Measurements from ENCODE around the gene NUP160. TPM values are rescaled to one million over a fixed set of nuclear protein-coding genes. Genes with fewer than 3 reads are reported as not detected.

The NUP160 gene
- total and polyA plus RNA-seq, 2 of the 4 experiments (the other 2 are of a cell fraction): 12.5 to 35.0 TPM

DNA sequence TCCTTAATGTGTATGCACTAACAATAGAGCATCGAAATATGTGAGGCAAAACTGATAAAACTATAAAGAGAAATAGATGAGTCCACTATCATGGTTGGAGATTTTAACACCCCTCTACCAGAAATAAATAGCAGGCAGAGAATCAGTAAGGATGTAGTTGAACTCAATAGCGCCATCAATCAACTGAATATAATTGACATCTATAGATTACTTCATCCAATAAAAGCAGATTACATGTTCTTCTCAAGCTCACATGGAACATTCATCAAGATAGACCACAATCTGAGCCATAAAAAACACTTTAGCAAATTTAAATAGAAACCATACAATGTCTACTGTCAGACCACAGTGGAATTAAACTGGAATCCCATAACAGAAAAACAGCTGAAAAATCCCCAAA, 46.9 kb upstream of the NUP160 start:
- ATAC-seq (ENCODE audit: low read depth) (no peak), DNase-seq (no peak)
- BruUV-seq (replicated peaks): no TSS peak
- Histone ChIP-seq H3K56ac (ENCODE audit: extremely low read depth, insufficient read depth, low read length) (no peak overlapping the region), H3K4me3 (ENCODE audit: insufficient read depth, low read depth, low read length) (no peak overlapping the region), H2BK5ac (ENCODE audit: low read depth, low read length, poor library complexity, severe bottlenecking) (no peak overlapping the region), H2BK15ac (ENCODE audit: low read depth, low read length) (no peak overlapping the region), H3K27ac (ENCODE audit: insufficient read depth, low read length) (no peak overlapping the region), H3K27me3 (ENCODE audit: control insufficient read depth, insufficient read depth, low read length) (no peaks in the 10 kb centered on the region), H2AK9ac (replicated peaks; ENCODE audit: low read depth, low read length, poor library complexity) (no peak overlapping the region), H3K14ac (replicated peaks; ENCODE audit: low read depth, low read length) (no peak overlapping the region), H4K8ac (ENCODE audit: low read depth in 2 of 2, low read length in 2 of 2) (no peak overlapping the region), H2BK20ac (ENCODE audit: low read depth, low read length) (no peak overlapping the region), H3K79me1 (ENCODE audit: low read depth in 1 of 2, low read length in 2 of 2) (no peaks in the 10 kb centered on the region), H3K9ac (ENCODE audit: low read depth, low read length) (no peak overlapping the region), H2BK120ac (ENCODE audit: low read depth, low read length) (no peak overlapping the region), H3K23ac (ENCODE audit: low read depth, low read length) (no peak overlapping the region), H3K4me1 (ENCODE audit: control insufficient read depth, insufficient read depth, low read length) (no peaks in the 10 kb centered on the region), H4K5ac (ENCODE audit: low read depth, low read length) (no peak overlapping the region), H4K91ac (ENCODE audit: insufficient read depth, low read depth, low read length) (no peak overlapping the region), H4K20me1 (ENCODE audit: insufficient read depth, low read length) (no peaks in the 10 kb centered on the region), H2AFZ (replicated peaks; ENCODE audit: low read length, poor library complexity) (no peak overlapping the region), H3K9me3 (ENCODE audit: control insufficient read depth, insufficient read depth, low read length) (no peaks in the 10 kb centered on the region), H2AK5ac (ENCODE audit: low read depth, low read length) (no peak overlapping the region), H3K4ac (ENCODE audit: low read depth, low read length) (no peak overlapping the region), H3K18ac (ENCODE audit: low read depth, low read length) (no peak overlapping the region), H3K4me2 (ENCODE audit: low read depth, low read length) (no peak overlapping the region), H3K9me1 (ENCODE audit: insufficient read depth, low read length) (no peaks in the 10 kb centered on the region), H3K36me3 (ENCODE audit: control insufficient read depth, insufficient read depth, low read length) (no peaks in the 10 kb centered on the region)
- CTCF ChIA-PET: no interaction called here
- intact Hi-C loops (cut with micrococcal nuclease) (no loop called here), in situ Hi-C loops (cut with MboI; ENCODE audit: low sequenced_read_pairs) (no loop called here), dilution Hi-C loops (cut with HindIII; ENCODE audit: low sequenced_read_pairs, unreplicated experiment) (no loop called here)
- POLR2A ChIA-PET (ENCODE audit: unreplicated experiment): no interaction called here
- TF ChIP-seq USF2 (IDR thresholded peaks at IDR 0.05; ENCODE audit: low read depth, low read length) (no peak), CHD1 (IDR thresholded peaks at IDR 0.05; ENCODE audit: low read depth, low read length) (no peak), NFE2L2 (IDR thresholded peaks at IDR 0.05; ENCODE audit: low read depth, low read length) (no peak), RFX5 (IDR thresholded peaks at IDR 0.05; ENCODE audit: low read depth, low read length) (no peak), RAD21 (IDR thresholded peaks at IDR 0.05; ENCODE audit: low read length) (no peak), CTCF (conservative IDR thresholded peaks at IDR 0.05; ENCODE audit: low read depth, low read length) (no peak), BHLHE40 (IDR thresholded peaks at IDR 0.05; ENCODE audit: low read depth, low read length) (no peak), POLR2A (IDR thresholded peaks at IDR 0.05; ENCODE audit: low read depth, low read length) (no peak), SMC3 (IDR thresholded peaks at IDR 0.05; ENCODE audit: low read depth, low read length) (no peak), MXI1 (IDR thresholded peaks at IDR 0.05; ENCODE audit: borderline replicate concordance, low read depth, low read length) (no peak), MAZ (IDR thresholded peaks at IDR 0.05; ENCODE audit: borderline replicate concordance, low read depth, low read length) (no peak), RCOR1 (IDR thresholded peaks at IDR 0.05; ENCODE audit: insufficient replicate concordance, low read length) (no peak)
- WGBS, 2 experiments (ENCODE audit: extremely low coverage in 2 of 2, insufficient read length in 1 of 2): 100% methylated on average over 1 of the region's 2 CpGs; no CpG with 5 or more reads in 1 of the 2 experiments
